Measurements from ENCODE around the gene POU2F2. TPM values are rescaled to one million over a fixed set of nuclear protein-coding genes. Genes with fewer than 3 reads are reported as not detected.
"Not testable (repeated sequence)": the region's sequence is repeated elsewhere in the genome, so short reads cannot be mapped to it uniquely, and the experiment has no call there.

POU2F2 gene
- total RNA-seq, 3 donors from 2014 or later, result 83.9 to 123 (median 85.7) TPM

DNA sequence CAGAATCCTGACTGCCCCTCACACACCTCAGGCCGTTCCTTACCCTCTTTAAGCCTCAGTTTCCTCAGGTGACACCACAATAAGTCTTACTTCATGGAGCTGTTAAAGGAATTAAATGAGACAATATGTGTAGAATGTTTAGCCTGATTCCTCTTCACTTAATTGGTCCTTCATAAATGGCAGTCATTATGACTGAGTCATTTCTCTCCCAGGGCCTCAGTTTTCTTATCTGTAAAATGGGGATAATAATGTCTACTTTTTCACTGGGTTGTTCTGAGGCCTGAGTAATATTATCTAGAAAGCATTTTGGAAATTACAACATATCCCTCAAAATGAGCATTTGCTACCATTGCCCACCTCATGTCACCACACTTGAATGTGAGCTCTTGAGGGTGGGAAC is 21.6 kb downstream of the POU2F2 start:
- H3K4me3 Mint-ChIP-seq, result no peak overlapping the region
- H3K36me3 Mint-ChIP-seq (ENCODE audit: insufficient read depth), result peaks cover 35% of the 10 kb centered on the region
- H3K4me1 Mint-ChIP-seq (ENCODE audit: low read depth), result peaks cover 47% of the 10 kb centered on the region
- no peaks in the 10 kb centered on the region for H3K9me3 Mint-ChIP-seq
- H3K27me3 Mint-ChIP-seq (ENCODE audit: low read depth), result no peaks in the 10 kb centered on the region
- DNase-seq, result no peak
- ATAC-seq, result no peak

DNA sequence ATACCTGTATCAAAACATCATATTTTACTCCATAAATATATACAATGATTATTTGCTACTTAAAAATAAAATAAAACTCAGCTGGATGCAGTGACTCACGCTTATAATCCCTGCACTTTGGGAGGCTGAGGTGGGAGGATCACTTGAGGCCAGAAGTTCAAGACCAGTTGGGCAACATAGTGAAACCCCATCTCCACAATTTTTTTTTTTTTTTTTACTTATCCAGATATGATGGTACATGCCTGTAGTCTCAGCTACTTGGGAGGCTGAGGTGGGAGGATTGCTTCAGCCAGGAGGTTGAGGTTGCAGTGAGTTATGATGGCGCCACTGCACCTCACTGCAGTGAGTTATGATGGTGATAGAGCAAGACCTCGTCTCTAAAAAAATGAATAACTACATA is 22.4 kb downstream of the POU2F2 start:
- no peaks in the 10 kb centered on the region for H3K27me3 Mint-ChIP-seq (ENCODE audit: low read depth)
- H3K4me1 Mint-ChIP-seq (ENCODE audit: low read depth), result peaks cover 50% of the 10 kb centered on the region
- ATAC-seq (no peak), DNase-seq (no peak)
- H3K4me3 Mint-ChIP-seq, result no peak overlapping the region
- peaks cover 31% of the 10 kb centered on the region for H3K36me3 Mint-ChIP-seq (ENCODE audit: insufficient read depth)
- H3K9me3 Mint-ChIP-seq, result no peaks in the 10 kb centered on the region

DNA sequence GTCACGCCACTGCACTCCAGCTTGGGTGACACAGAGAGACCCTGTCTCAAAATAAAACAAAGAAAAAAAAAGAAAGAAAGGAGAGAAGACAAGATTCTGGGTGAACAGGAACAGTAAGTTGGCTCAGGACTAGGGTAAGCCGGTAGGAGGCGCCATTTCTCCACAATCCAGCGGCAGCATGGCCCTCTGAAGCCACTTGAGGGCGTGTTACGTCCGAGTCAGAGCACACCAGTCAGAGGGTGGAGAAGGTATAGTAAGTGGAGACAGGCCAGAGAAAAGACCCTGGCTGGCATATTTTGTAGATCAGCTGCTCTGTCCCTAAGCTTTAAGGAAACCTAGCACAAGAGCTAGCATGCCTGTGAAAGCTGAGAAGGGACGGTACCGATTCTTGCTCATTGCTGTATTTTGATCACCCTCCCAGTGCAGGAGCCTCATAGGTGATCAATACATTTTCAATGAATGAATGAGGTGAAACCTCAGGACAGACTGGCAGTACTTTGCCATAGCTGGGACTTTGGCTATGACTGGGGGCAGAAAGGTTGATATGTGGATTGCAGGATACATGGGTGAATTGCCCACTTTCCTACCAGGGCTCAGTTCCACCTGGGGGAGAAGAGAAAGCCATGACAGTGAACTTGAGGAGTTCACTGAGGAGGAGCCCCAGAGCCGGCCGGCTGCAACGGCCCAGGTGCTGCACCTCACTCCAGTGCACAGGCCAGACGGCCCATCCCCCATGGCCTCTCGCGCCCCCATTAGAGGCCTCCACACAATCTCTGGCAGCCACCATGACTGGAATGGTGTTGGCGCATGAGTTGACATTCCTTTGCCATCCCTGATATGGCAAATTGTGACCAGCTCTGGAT is 23.5 kb downstream of the POU2F2 start:
- peak; percentile 91 for DNase-seq
- Mint-ChIP-seq H3K9me3 (no peaks in the 10 kb centered on the region), H3K36me3 (ENCODE audit: insufficient read depth) (peaks cover 33% of the 10 kb centered on the region), H3K4me1 (ENCODE audit: low read depth) (peaks cover 46% of the 10 kb centered on the region), H3K4me3 (no peak overlapping the region), H3K27me3 (ENCODE audit: low read depth) (no peaks in the 10 kb centered on the region)
- peak; percentile 96 to 98 for ATAC-seq

DNA sequence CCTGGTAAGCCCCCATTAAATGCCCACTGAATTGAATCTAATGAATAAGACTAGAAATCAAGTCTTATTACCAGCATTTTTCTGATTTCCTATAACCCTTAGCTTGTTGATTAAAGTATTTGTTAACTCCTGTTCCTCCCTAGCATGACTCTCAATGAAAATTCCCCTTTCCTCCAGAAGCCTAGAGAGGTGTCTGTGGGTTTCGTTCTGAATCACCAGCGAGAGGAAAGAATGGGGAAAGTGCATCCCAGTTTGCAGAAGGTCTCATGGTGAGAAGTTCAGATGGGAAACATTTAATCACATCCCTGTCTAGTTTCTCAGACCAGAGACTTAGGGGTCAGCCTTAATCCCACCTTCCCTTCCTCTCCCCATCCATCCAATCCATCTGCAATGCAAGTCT is 26.9 kb downstream of the POU2F2 start:
- no peaks in the 10 kb centered on the region for H3K9me3 Mint-ChIP-seq
- H3K36me3 Mint-ChIP-seq (ENCODE audit: insufficient read depth), result peaks cover 31% of the 10 kb centered on the region
- H3K4me1 Mint-ChIP-seq (ENCODE audit: low read depth), result peaks cover 24% of the 10 kb centered on the region
- ATAC-seq, result no peak
- no peak overlapping the region for H3K4me3 Mint-ChIP-seq
- no peaks in the 10 kb centered on the region for H3K27me3 Mint-ChIP-seq (ENCODE audit: low read depth)
- DNase-seq, result no peak

DNA sequence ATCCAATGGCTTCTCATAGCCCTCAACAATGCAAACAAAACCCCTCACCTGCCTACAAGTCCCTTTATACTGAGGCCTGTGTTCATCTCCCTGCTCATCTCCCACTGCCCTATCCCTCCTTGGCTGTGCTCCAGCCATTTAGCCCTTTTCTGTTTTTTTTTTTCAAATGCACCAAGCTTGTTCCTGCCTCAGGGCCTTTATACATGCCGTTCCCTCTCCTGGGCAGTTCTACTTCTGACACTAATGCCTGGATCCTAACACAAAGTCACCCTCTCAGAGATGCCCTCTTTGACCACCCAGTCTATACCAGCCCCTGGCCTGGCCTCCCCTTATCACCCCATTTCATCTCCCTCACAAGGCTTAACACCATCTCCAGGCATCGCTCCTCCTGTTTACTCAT is 29.4 kb downstream of the POU2F2 start:
- ATAC-seq, result no peak
- no peaks in the 10 kb centered on the region for H3K9me3 Mint-ChIP-seq
- no peaks in the 10 kb centered on the region for H3K27me3 Mint-ChIP-seq (ENCODE audit: low read depth)
- no peak overlapping the region for H3K4me3 Mint-ChIP-seq
- H3K36me3 Mint-ChIP-seq (ENCODE audit: insufficient read depth), result peaks cover 31% of the 10 kb centered on the region
- no peak for DNase-seq
- H3K4me1 Mint-ChIP-seq (ENCODE audit: low read depth), result peaks cover 16% of the 10 kb centered on the region

DNA sequence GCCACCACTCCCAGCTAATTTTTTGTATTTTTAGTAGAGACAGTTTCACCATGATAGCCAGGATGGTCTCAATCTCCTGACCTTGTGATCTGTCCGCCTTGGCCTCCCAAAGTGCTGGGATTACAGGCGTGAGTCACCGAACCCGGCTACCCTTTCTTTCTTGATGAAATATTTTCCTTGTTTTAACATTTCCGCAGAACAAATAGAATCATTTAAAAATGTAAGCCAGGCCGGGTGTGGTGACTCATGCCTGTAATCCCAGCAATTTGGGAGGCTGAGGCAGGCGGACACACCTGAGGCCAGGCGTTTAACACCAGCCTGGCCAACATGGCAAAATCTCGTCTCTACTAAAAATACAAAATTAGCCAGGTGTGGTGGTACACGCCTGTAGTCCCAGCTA is 32.0 kb downstream of the POU2F2 start:
- not testable (repeated sequence) for DNase-seq

DNA sequence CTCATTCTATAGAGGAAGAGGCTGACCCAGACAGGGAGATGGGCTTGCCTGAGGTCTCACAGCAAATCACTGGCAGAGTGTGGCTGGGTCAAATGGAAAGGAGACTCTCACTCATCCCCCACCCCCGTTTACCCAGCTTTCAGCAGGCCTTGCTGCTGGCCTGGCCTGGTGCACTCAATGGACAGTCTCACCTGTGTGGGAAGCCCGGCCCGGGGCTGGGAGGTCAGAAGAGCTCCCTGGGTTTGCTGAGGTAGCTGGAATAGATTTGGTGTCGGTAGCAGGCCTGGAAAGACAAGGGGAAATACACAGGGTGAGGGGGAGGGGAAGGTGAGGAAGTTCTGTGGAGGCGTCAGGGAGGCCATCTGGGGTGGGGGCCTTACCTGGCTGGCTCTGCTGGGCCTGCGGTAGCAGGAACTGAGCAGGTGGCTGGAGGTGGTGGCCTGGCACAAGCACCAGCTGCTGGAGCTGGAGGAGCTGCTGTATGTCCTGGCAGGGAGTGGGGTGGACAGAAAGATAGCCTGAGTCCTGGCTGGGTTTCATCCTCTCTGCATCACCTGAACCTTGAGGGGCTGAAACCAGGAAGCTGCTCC is 32.8 kb downstream of the POU2F2 start:
- DNase-seq (no peak), ATAC-seq (no peak)
- Mint-ChIP-seq H3K4me1 (ENCODE audit: low read depth) (peaks cover 2% of the 10 kb centered on the region), H3K27me3 (ENCODE audit: low read depth) (no peaks in the 10 kb centered on the region), H3K4me3 (no peak overlapping the region), H3K36me3 (ENCODE audit: insufficient read depth) (peaks cover 34% of the 10 kb centered on the region), H3K9me3 (no peaks in the 10 kb centered on the region)

More for the DNA sequence above, 32.0 kb downstream of the POU2F2 start:
- H3K4me1 Mint-ChIP-seq (ENCODE audit: low read depth); H3K4me3 Mint-ChIP-seq; H3K27me3 Mint-ChIP-seq (ENCODE audit: low read depth); H3K9me3 Mint-ChIP-seq; ATAC-seq: not testable (repeated sequence)
- H3K36me3 Mint-ChIP-seq (ENCODE audit: insufficient read depth), result peaks cover 36% of the 10 kb centered on the region

DNA sequence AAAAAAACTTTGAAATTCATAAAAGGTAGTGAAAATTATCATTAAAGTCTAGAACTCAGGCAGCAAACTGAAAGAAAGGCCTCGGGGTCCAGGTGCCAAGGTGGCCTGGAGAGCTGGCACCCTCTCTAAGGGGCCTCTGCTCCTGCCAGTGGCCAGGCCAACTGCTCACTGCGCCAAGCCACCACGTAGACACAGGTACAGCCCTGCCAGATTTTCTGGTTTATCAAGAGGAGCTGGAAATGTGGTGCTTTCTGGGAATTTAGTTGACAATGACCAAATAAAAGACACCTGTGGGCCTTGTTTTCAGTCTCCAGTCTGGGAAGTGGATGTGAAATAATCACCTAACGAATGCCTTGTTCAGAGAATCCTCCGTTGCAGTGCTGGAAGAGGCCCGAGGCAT is 33.5 kb downstream of the POU2F2 start:
- DNase-seq (no peak), ATAC-seq (no peak)
- peaks cover 40% of the 10 kb centered on the region for H3K36me3 Mint-ChIP-seq (ENCODE audit: insufficient read depth)
- no peaks in the 10 kb centered on the region for H3K27me3 Mint-ChIP-seq (ENCODE audit: low read depth)
- no peak overlapping the region for H3K4me3 Mint-ChIP-seq
- peaks cover 2% of the 10 kb centered on the region for H3K4me1 Mint-ChIP-seq (ENCODE audit: low read depth)
- H3K9me3 Mint-ChIP-seq, result no peaks in the 10 kb centered on the region

DNA sequence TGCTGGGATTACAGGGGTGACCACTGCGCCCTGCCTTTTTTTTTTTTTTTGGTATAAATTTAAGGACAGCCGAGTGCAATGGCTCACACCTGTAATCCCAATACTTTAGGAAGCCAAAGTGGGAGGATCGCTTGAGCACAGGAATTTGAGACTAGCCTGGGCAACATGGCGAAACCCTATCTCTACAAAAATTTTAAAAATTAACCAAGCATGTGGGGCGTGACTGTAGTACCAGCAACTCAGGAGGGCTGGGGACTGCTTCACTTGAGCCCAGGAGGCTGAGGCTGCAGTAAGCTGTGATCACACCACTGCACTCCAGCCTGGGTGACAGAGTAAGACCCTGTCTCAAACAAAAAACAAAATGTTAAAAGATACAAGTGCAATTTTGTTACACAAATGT is 34.8 kb downstream of the POU2F2 start:
- no peaks in the 10 kb centered on the region for H3K27me3 Mint-ChIP-seq (ENCODE audit: low read depth)
- ATAC-seq (no peak), DNase-seq (no peak)
- no peak overlapping the region for H3K4me3 Mint-ChIP-seq
- peaks cover 38% of the 10 kb centered on the region for H3K36me3 Mint-ChIP-seq (ENCODE audit: insufficient read depth)
- no peaks in the 10 kb centered on the region for H3K4me1 Mint-ChIP-seq (ENCODE audit: low read depth)
- no peaks in the 10 kb centered on the region for H3K9me3 Mint-ChIP-seq

DNA sequence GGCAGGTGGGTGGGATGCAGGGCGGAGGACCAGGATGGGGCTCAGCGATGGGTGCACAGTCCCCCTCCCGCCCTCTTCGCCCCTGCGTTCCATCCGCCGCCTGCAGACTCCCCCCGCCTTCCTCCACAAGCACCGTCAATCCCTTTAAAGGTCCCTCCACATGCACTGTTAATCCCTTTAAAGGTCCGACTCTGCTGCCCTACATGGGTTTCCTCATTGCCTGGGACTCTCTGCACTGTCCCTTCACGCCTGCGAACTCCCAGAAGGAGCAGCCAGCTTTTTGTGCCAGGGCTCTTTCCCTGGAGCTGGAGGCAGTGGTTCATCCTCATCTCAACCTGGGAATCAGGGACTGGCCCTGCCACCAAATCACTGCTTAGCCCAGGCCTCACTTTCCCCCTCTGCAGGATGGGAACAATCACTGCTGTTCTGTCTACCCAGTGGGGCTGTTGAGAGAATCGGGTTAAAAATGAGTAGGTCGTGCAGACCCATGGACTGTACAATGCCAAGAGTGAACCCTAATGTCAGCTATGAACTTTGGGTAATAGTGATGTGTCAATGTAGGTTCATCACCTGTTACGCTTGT is 35.9 kb downstream of the POU2F2 start:
- Mint-ChIP-seq H3K4me3 (no peak overlapping the region), H3K27me3 (ENCODE audit: low read depth) (no peaks in the 10 kb centered on the region), H3K36me3 (ENCODE audit: insufficient read depth) (peaks cover 41% of the 10 kb centered on the region), H3K4me1 (ENCODE audit: low read depth) (peaks cover 3% of the 10 kb centered on the region), H3K9me3 (no peaks in the 10 kb centered on the region)
- ATAC-seq, result no peak
- DNase-seq, result no peak

DNA sequence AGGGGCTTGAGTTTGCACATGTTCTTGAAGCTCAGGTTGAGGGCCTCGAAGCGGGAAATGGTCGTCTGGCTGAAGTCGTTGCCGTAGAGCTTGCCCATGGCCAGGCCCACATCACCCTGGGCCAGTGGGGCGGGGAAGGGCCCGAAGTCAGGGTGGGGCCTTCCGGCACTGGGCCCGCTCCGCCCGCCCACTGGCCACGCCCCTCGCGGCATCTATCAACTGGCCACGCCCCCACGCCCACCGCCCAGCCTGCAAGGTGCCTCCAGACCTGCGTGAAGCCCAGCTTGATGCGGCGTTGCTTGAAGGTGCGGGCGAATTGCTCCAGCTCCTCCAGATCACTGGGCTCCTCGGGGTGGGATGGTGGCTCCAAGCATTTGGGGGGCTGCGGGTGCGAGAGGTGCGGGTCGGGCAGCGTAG is 36.4 kb downstream of the POU2F2 start:
- no peaks in the 10 kb centered on the region for H3K27me3 Mint-ChIP-seq (ENCODE audit: low read depth)
- H3K4me3 Mint-ChIP-seq, result no peak overlapping the region
- no peak for ATAC-seq
- peaks cover 40% of the 10 kb centered on the region for H3K36me3 Mint-ChIP-seq (ENCODE audit: insufficient read depth)
- no peak for DNase-seq
- H3K9me3 Mint-ChIP-seq, result no peaks in the 10 kb centered on the region
- H3K4me1 Mint-ChIP-seq (ENCODE audit: low read depth), result peaks cover 7% of the 10 kb centered on the region

DNA sequence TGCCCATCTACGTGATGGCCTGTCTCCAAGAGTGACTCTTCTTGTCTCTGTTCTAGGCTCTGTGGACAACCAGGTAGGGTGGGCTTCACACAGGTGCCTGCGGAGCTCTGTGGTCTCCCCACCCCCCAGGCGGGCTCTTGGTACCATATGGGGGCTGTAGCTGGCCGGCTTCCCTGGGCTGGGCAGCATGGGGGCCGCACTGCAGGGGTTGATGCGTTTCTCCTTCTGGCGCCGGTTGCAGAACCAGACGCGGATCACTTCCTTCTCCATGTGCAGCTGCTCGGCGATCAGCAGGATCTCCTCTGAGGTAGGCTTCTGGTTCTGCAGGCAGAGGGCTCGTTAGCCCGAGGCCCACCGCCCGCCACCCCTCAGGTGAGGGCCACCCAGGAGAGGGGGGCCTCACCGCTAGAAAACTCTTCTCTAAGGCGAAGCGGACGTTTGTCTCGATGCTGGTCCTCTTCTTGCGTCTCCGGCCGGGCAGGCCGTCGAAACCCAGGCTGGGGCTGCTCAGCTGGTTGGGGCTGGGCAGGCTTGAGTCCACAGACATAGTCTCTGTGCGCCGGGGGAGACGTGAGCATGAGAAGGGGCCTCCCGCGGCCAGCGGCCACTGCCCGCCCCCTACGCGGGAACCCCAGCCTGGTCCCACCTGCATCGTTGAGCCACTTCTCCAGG is 37.0 kb downstream of the POU2F2 start:
- no peak overlapping the region for H3K4me3 Mint-ChIP-seq
- H3K27me3 Mint-ChIP-seq (ENCODE audit: low read depth), result no peaks in the 10 kb centered on the region
- peaks cover 11% of the 10 kb centered on the region for H3K4me1 Mint-ChIP-seq (ENCODE audit: low read depth)
- H3K36me3 Mint-ChIP-seq (ENCODE audit: insufficient read depth), result peaks cover 44% of the 10 kb centered on the region
- DNase-seq (no peak), ATAC-seq (no peak)
- no peaks in the 10 kb centered on the region for H3K9me3 Mint-ChIP-seq

DNA sequence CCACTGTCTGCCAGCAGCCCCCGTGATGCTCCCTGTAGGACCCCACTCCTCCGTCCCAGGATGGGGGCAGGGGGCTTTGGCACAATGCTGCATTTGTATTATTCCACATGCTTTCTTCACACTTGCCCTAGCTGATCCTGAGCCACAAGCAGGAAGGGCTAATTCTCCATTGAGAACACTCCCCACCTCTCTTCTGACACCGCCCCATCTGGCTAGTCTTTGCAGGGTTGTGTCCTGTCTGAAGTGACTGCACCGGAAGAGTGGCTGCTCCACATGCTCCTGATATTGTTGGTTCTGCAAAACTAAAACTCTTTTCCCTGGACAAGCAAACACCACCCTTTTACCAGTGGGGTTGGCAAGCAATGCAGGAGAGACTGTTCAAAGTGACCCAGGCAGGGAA is 38.3 kb downstream of the POU2F2 start:
- Mint-ChIP-seq H3K4me1 (ENCODE audit: low read depth) (peaks cover 21% of the 10 kb centered on the region), H3K27me3 (ENCODE audit: low read depth) (no peaks in the 10 kb centered on the region), H3K4me3 (no peak overlapping the region), H3K9me3 (no peaks in the 10 kb centered on the region), H3K36me3 (ENCODE audit: insufficient read depth) (peaks cover 40% of the 10 kb centered on the region)
- DNase-seq (no peak), ATAC-seq (no peak)

DNA sequence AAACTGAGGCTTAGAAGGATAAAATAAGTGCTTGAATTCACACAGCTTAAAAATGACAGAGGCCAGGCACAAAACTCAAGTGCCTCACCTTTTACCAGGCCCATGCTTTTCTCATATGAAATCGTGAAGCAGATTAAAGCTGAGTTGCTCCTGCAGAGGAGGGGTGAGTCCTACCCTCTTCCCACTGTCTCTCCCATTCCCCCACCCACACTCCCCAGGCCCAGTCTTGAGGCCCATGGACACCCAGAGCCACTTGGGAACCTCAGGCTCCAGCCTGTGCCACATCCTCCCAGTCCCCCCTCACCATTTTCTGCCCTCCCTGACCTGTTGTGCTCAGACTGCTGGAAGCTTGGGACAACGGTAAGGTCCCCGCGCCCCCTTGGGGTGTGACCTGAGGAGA is 38.7 kb downstream of the POU2F2 start:
- Mint-ChIP-seq H3K9me3 (no peaks in the 10 kb centered on the region), H3K36me3 (ENCODE audit: insufficient read depth) (peaks cover 38% of the 10 kb centered on the region), H3K4me1 (ENCODE audit: low read depth) (peaks cover 25% of the 10 kb centered on the region), H3K27me3 (ENCODE audit: low read depth) (no peaks in the 10 kb centered on the region), H3K4me3 (no peak overlapping the region)
- ATAC-seq, result no peak
- DNase-seq, result no peak

Data from activated T-cell treated with anti-CD3 and anti-CD28 coated beads, Interleukin-2, amount 50 U/mL, for 4 hours (primary cell).